Effector memory CD4-positive, alpha-beta T cell (primary cell): ENCODE data around the gene TDRD15.

Experiments used
- DNase-seq, 3 donors: peaks; one replicate each; pipeline ENCODE4 v3.0.0-alpha.2; 2020
- H3K27ac ChIP-seq: 2 replicates; pipeline ENCODE4 v1.7.0; 2013; ENCODE audit warnings: mild to moderate bottlenecking, low read length, moderate library complexity; ENCODE audit not compliant: insufficient read depth, poor library complexity, severe bottlenecking
- H3K27me3 ChIP-seq: replicated peaks from 2 replicates; pipeline ENCODE4 v1.7.0; 2013; ENCODE audit warnings: mild to moderate bottlenecking, low read length; ENCODE audit not compliant: insufficient read depth, control insufficient read depth, poor library complexity, severe bottlenecking
- H3K36me3 ChIP-seq: 2 replicates; pipeline ENCODE4 v1.7.0; 2013; ENCODE audit warnings: mild to moderate bottlenecking, low read length, moderate library complexity; ENCODE audit not compliant: control insufficient read depth, insufficient read depth
- H3K4me1 ChIP-seq: 2 replicates; pipeline ENCODE4 v1.7.0; 2013; ENCODE audit warnings: low read length, mild to moderate bottlenecking; ENCODE audit not compliant: control insufficient read depth, insufficient read depth, poor library complexity, severe bottlenecking
- H3K4me3 ChIP-seq: 2 replicates; pipeline ENCODE4 v1.7.0; 2013; ENCODE audit warnings: low read length, low read depth, mild to moderate bottlenecking; ENCODE audit not compliant: insufficient read depth, poor library complexity, severe bottlenecking
- H3K9me3 ChIP-seq: 2 replicates; pipeline ENCODE4 v1.7.0; 2013; ENCODE audit warnings: mild to moderate bottlenecking, low read length, moderate library complexity; ENCODE audit not compliant: control insufficient read depth
- total RNA-seq, 3 donors: gene quantifications; one replicate each; lab custom pipeline; 2026; lab: John Stamatoyannopoulos, UW

The TDRD15 gene
- 0.19 to 0.35 (median 0.26) reads per million in 3 donors for total RNA-seq

DNA sequence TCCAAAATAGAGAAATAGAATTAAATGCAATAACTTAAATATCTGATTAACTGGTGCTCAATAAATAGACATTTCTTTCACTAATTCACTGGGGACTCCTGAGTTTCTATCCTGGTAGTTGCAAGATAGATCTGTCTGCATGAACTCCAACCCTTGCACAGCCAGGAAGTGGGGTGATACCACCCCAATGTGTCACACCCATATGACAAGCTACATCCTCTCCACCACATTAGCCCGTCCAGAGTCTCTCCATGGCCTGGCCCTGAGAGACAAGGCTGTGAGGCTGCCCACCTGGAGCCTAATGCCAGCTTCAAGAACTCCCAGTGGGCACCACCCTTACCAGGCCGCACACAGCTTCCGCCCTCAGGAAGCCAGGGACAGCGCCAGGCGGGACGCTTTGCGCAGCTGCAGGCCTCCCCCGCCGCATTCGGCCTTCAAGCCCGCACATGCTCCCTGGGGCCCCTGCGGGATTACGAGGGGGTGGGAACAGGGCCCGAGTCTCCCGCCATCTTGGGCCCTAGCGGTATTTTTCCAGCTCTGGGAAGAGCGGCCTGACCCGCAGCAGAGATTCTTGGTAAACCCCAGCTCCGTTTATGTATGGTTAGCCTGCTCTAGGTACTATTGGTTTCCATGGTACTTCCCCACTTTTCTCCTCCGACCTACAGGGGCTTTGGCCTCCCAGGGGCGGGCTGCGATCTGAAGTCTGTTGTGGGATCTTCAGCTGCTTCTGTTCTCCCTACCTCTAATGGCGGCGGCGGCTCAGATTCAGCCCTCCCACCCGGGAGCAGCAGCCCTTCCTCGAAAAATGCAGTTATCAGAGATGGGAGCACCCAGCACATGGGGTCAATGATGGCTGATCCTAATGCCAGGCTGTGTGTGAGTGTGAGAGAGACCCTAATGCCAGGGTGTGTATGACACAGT, at the start of gene TDRD15:
Gene TDRD15, plus strand, starts transcription at position 496 of the 921 bp plus-strand sequence. CDS start 13,500 bp downstream, outside the sequence.
- H3K36me3 ChIP-seq, result no peaks in the 10 kb centered on the region
- no peaks in the 10 kb centered on the region for H3K27me3 ChIP-seq
- no peaks in the 10 kb centered on the region for H3K4me1 ChIP-seq
- H3K9me3 ChIP-seq, result no peaks in the 10 kb centered on the region
- DNase-seq, result no peak
- no peak within 1 kb of the TSS for H3K4me3 ChIP-seq
- no peak within 1 kb of the TSS for H3K27ac ChIP-seq

DNA sequence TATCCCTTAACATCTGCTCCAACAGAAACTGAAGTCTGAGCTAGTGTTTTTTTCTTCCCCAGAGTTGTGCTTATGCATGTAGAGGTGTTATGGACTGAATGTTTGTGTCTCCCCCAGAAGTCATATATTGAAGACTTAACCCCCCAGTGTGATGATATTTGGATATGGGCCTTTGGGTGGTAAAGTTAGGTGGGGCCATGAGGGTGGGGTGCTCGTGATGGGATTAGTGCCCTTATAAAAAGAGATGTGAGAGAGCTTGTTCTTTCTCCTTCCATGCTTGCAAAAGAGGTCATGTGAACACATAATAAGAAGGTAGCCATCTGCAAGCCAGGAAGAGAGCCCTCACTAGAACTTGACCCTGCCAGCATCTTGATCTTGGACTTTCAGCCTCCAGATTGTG, 45.5 kb upstream of the TDRD15 start:
- no peaks in the 10 kb centered on the region for H3K27me3 ChIP-seq
- H3K27ac ChIP-seq, result no peak overlapping the region
- H3K36me3 ChIP-seq, result no peaks in the 10 kb centered on the region
- H3K4me1 ChIP-seq, result no peaks in the 10 kb centered on the region
- no peak for DNase-seq
- H3K9me3 ChIP-seq, result no peaks in the 10 kb centered on the region
- no peak overlapping the region for H3K4me3 ChIP-seq

DNA sequence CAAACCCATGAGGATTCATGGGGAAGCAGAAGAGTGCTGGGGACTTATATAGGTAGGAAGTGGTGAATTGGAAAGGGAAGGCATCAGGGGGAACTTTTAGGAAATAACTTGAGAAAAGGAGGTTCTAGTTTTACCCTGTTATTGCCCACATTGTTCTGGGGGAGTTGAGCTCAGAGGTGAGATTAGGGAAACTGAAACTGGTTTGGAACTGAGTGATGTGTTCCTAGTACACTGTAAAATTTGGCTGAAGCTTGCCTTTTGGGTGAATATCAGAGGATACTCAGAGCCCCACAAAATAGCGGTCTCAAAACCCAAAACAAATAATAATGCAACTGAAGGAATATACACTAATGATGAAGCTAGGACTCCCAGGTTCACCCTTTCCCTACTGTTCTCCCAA, 40.3 kb upstream of the TDRD15 start:
- H3K27me3 ChIP-seq, result no peaks in the 10 kb centered on the region
- H3K27ac ChIP-seq, result no peak overlapping the region
- no peaks in the 10 kb centered on the region for H3K4me1 ChIP-seq
- H3K9me3 ChIP-seq, result no peaks in the 10 kb centered on the region
- H3K4me3 ChIP-seq, result no peak overlapping the region
- no peak for DNase-seq
- no peaks in the 10 kb centered on the region for H3K36me3 ChIP-seq

DNA sequence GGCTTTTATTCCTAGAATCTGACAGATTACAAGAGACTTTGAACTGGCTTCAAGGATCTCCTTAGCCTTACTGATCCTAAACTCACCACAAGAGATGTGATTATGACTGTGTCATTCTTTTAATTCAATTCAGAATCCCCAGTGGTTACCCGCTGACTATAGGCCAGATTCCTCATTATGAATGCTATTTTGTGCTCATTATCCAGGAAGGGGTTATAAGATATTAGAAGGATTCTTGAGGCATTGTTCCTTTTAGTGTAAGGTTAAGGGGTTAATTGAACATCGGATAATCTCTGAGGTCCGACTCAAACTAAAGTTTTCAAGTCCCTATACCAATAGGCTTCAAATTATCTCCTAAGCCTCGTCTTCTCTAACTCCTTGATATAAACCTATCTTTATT, 39.4 kb upstream of the TDRD15 start:
- no peak for DNase-seq
- Histone ChIP-seq H3K4me3 (no peak overlapping the region), H3K27me3 (no peaks in the 10 kb centered on the region), H3K4me1 (no peaks in the 10 kb centered on the region), H3K27ac (no peak overlapping the region), H3K9me3 (no peaks in the 10 kb centered on the region), H3K36me3 (no peaks in the 10 kb centered on the region)

DNA sequence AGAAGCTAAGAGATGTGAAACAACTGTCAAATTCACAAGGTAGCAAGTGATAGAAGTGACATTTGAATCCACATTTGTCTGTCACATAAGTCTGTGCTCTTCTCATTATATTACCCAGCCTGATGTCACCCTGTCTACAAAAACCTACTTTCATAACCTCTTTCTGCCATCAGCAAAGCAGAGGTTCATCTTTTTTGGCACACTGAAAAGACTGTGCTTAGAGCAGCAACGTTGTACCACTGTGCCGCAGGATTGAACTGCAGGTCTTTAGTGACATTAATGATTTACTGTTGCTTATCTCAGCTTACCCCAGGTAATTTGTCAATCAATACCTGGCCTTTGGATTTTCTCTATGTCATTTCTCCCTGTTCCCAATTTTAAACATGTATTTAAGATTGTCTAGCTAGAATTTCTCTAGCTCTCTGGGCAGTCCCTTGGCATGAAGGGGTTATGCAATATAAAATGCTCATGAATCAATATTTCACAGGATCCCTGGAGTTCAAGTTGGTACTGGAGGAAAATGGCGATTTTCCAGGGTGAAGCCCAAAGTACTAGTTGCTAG, 31.4 kb upstream of the TDRD15 start:
- H3K36me3 ChIP-seq, result no peaks in the 10 kb centered on the region
- no peak for DNase-seq
- no peak overlapping the region for H3K4me3 ChIP-seq
- H3K4me1 ChIP-seq, result no peaks in the 10 kb centered on the region
- H3K27me3 ChIP-seq, result no peaks in the 10 kb centered on the region
- H3K27ac ChIP-seq, result no peak overlapping the region
- no peaks in the 10 kb centered on the region for H3K9me3 ChIP-seq

DNA sequence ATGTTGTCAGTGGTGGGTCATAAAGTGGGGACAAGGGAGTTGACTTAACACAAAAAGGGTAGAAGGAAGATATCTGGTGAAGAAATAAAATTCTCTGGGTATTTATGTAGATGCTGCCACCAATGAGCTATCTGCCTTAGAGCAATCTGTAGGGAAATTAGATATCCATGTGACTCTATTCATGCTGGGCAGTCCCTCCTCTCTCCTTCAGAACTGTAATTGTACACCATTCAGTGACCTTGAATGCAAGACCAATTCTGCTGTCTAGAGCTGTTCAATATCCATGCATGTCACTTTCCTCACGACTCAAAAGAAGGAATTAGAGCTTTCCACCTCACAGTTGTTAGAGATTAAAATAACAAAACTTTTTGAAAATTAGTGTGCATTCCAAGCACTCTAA, 28.6 kb upstream of the TDRD15 start:
- Histone ChIP-seq H3K4me1 (no peaks in the 10 kb centered on the region), H3K9me3 (no peaks in the 10 kb centered on the region), H3K27ac (no peak overlapping the region), H3K4me3 (no peak overlapping the region), H3K27me3 (no peaks in the 10 kb centered on the region), H3K36me3 (no peaks in the 10 kb centered on the region)
- DNase-seq, result no peak

DNA sequence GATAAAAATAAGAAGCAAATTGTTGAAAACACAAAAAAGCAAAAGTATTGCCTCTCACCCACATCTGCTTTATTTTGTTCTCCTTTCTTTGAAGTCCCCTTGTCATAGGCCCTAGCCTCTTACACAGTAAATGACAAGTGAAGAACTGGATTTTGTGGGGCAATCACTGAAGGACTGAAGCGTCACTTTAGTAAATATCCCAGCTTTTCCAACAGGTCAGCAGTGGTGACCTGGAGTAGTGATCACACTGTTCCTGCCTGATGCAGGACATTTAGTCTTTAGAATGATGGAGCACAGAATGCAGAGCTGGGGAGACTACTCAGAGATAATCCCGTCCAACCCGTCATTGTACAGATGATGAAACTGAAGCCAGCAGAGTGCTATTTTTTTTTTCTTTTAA, 28.1 kb upstream of the TDRD15 start:
- H3K4me1 ChIP-seq, result no peaks in the 10 kb centered on the region
- no peaks in the 10 kb centered on the region for H3K9me3 ChIP-seq
- no peaks in the 10 kb centered on the region for H3K27me3 ChIP-seq
- DNase-seq, result no peak
- H3K4me3 ChIP-seq, result no peak overlapping the region
- H3K36me3 ChIP-seq, result no peaks in the 10 kb centered on the region
- H3K27ac ChIP-seq, result no peak overlapping the region

DNA sequence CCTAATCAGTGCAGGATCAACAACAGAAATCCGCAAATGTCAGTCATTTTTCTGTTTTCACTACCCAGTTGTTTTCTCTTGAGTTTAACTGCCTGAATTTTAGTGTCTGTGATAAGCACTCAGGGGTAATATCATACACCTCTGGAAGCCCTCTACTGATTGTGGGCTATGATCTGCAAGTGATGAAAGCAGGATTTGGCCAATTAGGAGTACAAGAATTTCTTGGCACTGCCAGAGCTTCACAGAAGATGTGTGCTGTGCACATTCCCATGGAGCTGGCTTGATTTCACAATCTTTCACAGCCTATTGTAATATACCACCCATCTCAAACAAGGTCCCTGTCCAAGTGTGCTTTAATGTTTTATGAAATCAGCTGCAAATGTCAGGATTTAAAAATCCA, 27.3 kb upstream of the TDRD15 start:
- H3K36me3 ChIP-seq, result no peaks in the 10 kb centered on the region
- no peaks in the 10 kb centered on the region for H3K9me3 ChIP-seq
- H3K4me1 ChIP-seq, result no peaks in the 10 kb centered on the region
- H3K27ac ChIP-seq, result no peak overlapping the region
- H3K27me3 ChIP-seq, result no peaks in the 10 kb centered on the region
- H3K4me3 ChIP-seq, result no peak overlapping the region
- DNase-seq, result no peak

DNA sequence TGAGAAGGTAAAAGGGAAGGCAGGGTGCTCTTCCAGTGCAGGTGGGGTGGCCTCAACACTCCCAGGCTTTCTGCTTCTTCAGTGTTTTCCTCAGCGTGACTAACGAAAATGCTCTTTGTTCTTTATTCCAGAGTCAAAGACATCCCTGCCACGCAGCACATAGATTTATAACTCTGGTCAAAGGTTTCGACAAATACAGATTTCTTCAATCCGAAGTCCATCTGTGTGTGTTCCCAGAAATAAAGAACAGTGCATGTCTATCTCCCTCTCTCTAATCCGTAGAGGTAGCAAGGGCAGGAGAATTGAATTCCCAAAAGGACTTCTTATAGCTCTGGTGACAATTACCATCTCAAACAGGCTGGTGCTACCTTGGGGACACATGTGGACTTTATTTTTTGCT, 26.4 kb upstream of the TDRD15 start:
- Histone ChIP-seq H3K27me3 (no peaks in the 10 kb centered on the region), H3K4me3 (no peak overlapping the region), H3K4me1 (no peaks in the 10 kb centered on the region), H3K36me3 (no peaks in the 10 kb centered on the region), H3K27ac (no peak overlapping the region), H3K9me3 (no peaks in the 10 kb centered on the region)
- DNase-seq, result no peak

DNA sequence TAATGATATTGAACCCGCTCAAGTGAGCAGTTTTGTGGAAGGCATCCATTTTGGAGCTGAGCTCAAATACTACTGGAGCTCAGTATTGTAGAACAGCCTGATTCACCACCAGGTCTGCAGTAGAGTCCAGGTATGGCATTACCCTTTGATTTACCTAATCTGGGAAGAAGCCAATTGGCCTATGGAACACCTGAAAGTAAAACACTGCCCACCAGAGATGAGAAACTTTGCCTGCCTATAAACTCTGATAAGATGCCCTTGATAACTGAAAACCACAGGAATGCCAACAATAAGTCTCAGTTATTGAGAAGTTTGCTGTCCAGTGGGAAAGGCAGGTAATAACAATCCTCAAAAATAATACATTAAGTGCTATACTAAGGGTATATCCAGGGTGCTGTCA, 25.5 kb upstream of the TDRD15 start:
- no peaks in the 10 kb centered on the region for H3K27me3 ChIP-seq
- H3K4me1 ChIP-seq, result no peaks in the 10 kb centered on the region
- DNase-seq, result no peak
- H3K9me3 ChIP-seq, result no peaks in the 10 kb centered on the region
- H3K27ac ChIP-seq, result no peak overlapping the region
- H3K4me3 ChIP-seq, result no peak overlapping the region
- no peaks in the 10 kb centered on the region for H3K36me3 ChIP-seq
